ENCODE results near the gene TTC38.

DNA sequence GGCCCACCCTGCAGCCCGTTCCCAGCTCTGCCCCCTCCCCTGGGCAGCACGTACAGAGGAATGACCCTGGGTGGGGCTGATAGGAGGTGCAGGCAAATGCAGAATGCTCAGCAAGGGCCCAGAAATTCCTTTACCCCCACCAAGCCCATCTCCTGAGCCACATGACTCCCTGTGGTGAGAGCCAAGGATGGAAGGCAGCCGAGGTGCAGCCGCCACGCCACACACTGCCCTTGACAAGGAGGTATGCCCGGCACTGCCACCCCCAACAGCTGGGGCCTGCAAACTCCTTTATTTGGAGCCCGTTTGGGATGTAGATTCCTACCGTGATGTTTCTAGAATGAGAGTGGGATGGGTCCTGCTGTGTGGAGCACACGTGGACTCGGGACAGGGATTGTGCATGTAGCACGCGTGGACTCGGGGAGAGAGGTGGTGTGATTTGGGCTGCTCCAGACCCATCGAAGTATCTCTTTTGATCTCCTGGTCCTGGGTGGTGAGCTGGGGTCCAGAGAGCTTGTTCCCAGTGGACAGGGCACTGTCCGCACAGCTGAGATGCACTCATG, 41.8 kb downstream of the TTC38 start:
- TF ChIP-seq ZNF302 (tag by site-specific recombination; IDR thresholded peaks at IDR 0.05; ENCODE audit: low read depth): no peak
- no peak for TF ChIP-seq ZNF274 (IDR thresholded peaks at IDR 0.05; ENCODE audit: low read length)
- TF ChIP-seq ZNF274 (tag by site-specific recombination; IDR thresholded peaks at IDR 0.05; ENCODE audit: borderline replicate concordance): no peak
- TF ChIP-seq, protein P1, sequence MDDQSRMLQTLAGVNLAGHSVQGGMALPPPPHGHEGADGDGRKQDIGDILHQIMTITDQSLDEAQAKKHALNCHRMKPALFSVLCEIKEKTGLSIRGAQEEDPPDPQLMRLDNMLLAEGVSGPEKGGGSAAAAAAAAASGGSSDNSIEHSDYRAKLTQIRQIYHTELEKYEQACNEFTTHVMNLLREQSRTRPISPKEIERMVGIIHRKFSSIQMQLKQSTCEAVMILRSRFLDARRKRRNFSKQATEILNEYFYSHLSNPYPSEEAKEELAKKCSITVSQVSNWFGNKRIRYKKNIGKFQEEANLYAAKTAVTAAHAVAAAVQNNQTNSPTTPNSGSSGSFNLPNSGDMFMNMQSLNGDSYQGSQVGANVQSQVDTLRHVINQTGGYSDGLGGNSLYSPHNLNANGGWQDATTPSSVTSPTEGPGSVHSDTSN (CRISPR knock-in tag; IDR thresholded peaks at IDR 0.05): no peak
- TF ChIP-seq, protein P2, sequence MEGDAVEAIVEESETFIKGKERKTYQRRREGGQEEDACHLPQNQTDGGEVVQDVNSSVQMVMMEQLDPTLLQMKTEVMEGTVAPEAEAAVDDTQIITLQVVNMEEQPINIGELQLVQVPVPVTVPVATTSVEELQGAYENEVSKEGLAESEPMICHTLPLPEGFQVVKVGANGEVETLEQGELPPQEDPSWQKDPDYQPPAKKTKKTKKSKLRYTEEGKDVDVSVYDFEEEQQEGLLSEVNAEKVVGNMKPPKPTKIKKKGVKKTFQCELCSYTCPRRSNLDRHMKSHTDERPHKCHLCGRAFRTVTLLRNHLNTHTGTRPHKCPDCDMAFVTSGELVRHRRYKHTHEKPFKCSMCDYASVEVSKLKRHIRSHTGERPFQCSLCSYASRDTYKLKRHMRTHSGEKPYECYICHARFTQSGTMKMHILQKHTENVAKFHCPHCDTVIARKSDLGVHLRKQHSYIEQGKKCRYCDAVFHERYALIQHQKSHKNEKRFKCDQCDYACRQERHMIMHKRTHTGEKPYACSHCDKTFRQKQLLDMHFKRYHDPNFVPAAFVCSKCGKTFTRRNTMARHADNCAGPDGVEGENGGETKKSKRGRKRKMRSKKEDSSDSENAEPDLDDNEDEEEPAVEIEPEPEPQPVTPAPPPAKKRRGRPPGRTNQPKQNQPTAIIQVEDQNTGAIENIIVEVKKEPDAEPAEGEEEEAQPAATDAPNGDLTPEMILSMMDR (tag by site-specific recombination; IDR thresholded peaks at IDR 0.05): no peak
- no peak for TF ChIP-seq ZNF629 (tag by site-specific recombination; IDR thresholded peaks at IDR 0.05)
- TF ChIP-seq ZNF654 (tag by site-specific recombination; IDR thresholded peaks at IDR 0.05; ENCODE audit: low read depth): no peak
- TF ChIP-seq ZNF175 (tag by site-specific recombination; IDR thresholded peaks at IDR 0.05): no peak
- no peak for TF ChIP-seq ZBTB1 (tag by site-specific recombination; IDR thresholded peaks at IDR 0.05)
- TF ChIP-seq ZNF473 (tag by site-specific recombination; IDR thresholded peaks at IDR 0.05): no peak
- TF ChIP-seq, protein P3, sequence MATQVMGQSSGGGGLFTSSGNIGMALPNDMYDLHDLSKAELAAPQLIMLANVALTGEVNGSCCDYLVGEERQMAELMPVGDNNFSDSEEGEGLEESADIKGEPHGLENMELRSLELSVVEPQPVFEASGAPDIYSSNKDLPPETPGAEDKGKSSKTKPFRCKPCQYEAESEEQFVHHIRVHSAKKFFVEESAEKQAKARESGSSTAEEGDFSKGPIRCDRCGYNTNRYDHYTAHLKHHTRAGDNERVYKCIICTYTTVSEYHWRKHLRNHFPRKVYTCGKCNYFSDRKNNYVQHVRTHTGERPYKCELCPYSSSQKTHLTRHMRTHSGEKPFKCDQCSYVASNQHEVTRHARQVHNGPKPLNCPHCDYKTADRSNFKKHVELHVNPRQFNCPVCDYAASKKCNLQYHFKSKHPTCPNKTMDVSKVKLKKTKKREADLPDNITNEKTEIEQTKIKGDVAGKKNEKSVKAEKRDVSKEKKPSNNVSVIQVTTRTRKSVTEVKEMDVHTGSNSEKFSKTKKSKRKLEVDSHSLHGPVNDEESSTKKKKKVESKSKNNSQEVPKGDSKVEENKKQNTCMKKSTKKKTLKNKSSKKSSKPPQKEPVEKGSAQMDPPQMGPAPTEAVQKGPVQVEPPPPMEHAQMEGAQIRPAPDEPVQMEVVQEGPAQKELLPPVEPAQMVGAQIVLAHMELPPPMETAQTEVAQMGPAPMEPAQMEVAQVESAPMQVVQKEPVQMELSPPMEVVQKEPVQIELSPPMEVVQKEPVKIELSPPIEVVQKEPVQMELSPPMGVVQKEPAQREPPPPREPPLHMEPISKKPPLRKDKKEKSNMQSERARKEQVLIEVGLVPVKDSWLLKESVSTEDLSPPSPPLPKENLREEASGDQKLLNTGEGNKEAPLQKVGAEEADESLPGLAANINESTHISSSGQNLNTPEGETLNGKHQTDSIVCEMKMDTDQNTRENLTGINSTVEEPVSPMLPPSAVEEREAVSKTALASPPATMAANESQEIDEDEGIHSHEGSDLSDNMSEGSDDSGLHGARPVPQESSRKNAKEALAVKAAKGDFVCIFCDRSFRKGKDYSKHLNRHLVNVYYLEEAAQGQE (tag by site-specific recombination; IDR thresholded peaks at IDR 0.05): no peak
- TF ChIP-seq, protein P4, sequence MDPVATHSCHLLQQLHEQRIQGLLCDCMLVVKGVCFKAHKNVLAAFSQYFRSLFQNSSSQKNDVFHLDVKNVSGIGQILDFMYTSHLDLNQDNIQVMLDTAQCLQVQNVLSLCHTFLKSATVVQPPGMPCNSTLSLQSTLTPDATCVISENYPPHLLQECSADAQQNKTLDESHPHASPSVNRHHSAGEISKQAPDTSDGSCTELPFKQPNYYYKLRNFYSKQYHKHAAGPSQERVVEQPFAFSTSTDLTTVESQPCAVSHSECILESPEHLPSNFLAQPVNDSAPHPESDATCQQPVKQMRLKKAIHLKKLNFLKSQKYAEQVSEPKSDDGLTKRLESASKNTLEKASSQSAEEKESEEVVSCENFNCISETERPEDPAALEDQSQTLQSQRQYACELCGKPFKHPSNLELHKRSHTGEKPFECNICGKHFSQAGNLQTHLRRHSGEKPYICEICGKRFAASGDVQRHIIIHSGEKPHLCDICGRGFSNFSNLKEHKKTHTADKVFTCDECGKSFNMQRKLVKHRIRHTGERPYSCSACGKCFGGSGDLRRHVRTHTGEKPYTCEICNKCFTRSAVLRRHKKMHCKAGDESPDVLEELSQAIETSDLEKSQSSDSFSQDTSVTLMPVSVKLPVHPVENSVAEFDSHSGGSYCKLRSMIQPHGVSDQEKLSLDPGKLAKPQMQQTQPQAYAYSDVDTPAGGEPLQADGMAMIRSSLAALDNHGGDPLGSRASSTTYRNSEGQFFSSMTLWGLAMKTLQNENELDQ (tag by site-specific recombination; IDR thresholded peaks at IDR 0.05; ENCODE audit: low read depth): no peak
- TF ChIP-seq, protein P5, sequence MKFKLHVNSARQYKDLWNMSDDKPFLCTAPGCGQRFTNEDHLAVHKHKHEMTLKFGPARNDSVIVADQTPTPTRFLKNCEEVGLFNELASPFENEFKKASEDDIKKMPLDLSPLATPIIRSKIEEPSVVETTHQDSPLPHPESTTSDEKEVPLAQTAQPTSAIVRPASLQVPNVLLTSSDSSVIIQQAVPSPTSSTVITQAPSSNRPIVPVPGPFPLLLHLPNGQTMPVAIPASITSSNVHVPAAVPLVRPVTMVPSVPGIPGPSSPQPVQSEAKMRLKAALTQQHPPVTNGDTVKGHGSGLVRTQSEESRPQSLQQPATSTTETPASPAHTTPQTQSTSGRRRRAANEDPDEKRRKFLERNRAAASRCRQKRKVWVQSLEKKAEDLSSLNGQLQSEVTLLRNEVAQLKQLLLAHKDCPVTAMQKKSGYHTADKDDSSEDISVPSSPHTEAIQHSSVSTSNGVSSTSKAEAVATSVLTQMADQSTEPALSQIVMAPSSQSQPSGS (tag by site-specific recombination; IDR thresholded peaks at IDR 0.05; ENCODE audit: low read depth): no peak
- no peak for TF ChIP-seq ZNF792 (tag by site-specific recombination; IDR thresholded peaks at IDR 0.05)
- TF ChIP-seq GLIS2 (tag by site-specific recombination; IDR thresholded peaks at IDR 0.05): no peak
